SK-N-SH treated with all-trans-retinoic acid at 6 μM for 48 hours (cell line): Measurements from ENCODE around the gene EMC10.

Source experiments
- ARNTL ChIP-seq: fragments of 450-650 bp; formaldehyde crosslinking; IDR thresholded peaks from 2 replicates; pipeline ENCODE4 v1.5.0; 2020; ENCODE audit warnings: low read depth, mild to moderate bottlenecking, moderate library complexity, borderline replicate concordance
- BACH2 ChIP-seq: fragments of 250-450 bp; sonication (Bioruptor Pico); IDR thresholded peaks from 2 replicates; pipeline ENCODE4 v1.9.0; 2021; ENCODE audit warnings: mild to moderate bottlenecking, borderline replicate concordance
- ESRRG ChIP-seq: fragments of 250-450 bp; sonication (Bioruptor Pico); IDR thresholded peaks from 2 replicates; pipeline ENCODE4 v1.6.1; 2021; ENCODE audit warnings: mild to moderate bottlenecking
- GLIS3 ChIP-seq: fragments of 250-450 bp; sonication (Bioruptor Pico); IDR thresholded peaks from 2 replicates; pipeline ENCODE4 v1.5.0; 2020; ENCODE audit warnings: mild to moderate bottlenecking, moderate library complexity
- ISL1 ChIP-seq: fragments of 250-450 bp; sonication (Bioruptor Pico); IDR thresholded peaks from 2 replicates; pipeline ENCODE4 v2.1.2; 2022; ENCODE audit warnings: mild to moderate bottlenecking, moderate library complexity
- RARB ChIP-seq: fragments of 250-450 bp; sonication (Bioruptor Pico); IDR thresholded peaks from 2 replicates; pipeline ENCODE4 v1.8.0; 2021; ENCODE audit warnings: mild to moderate bottlenecking, moderate library complexity
- TCF4 ChIP-seq: fragments of 250-450 bp; sonication (Bioruptor Pico); IDR thresholded peaks from 2 replicates; pipeline ENCODE4 v1.8.0; 2021; ENCODE audit warnings: mild to moderate bottlenecking, moderate library complexity, borderline replicate concordance
- ZC3H10 ChIP-seq: fragments of 250-450 bp; sonication (Bioruptor Pico); IDR thresholded peaks from 2 replicates; pipeline ENCODE4 v1.5.1; 2021; ENCODE audit warnings: mild to moderate bottlenecking, moderate library complexity
- ZNF70 ChIP-seq: fragments of 450-650 bp; formaldehyde crosslinking; IDR thresholded peaks from 2 replicates; pipeline ENCODE4 v1.5.0; 2020; ENCODE audit warnings: mild to moderate bottlenecking, moderate library complexity
- TF ChIP-seq, protein P1 (sequence below): fragments of 250-450 bp; sonication (Bioruptor Pico); IDR thresholded peaks from 2 replicates; pipeline ENCODE4 v1.5.1; 2020; ENCODE audit warnings: low read depth, mild to moderate bottlenecking, moderate library complexity
- TF ChIP-seq, protein P2 (sequence below): fragments of 250-450 bp; sonication (Bioruptor Pico); IDR thresholded peaks from 2 replicates; pipeline ENCODE4 v1.8.0; 2020; ENCODE audit warnings: mild to moderate bottlenecking, moderate library complexity, borderline replicate concordance

DNA sequence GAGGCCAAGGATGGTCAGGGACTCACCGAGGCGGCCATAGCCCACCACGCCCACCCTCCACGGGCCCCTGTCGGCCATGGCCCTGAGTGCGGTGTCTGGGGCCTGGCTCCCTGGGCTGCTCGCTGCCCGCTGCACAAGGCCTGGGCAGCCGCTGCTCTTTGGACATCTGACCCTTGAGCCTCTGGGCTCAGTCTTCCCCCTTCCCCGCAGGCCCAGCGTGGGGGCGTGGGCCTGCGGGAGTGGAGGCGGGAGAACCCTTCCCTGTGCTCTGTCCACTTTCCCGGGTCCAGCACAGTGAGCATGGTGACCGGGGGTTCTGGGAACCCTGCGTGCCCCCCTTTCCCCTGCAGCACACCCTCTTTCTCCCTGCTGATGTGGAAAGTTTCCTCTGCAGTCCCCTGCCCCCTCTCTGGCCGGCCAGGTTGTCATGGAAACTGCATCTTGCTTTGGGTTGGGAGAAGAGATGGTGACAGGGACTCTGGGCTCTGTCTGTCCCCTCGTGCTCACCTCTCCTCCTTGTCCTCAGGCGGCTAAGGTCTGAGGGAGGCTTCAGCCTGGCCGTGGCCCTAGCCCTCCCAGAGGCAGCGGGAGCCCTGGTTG, 37.5 kb downstream of the EMC10 start, which contains the start of gene ASPDH:
- no peak for TF ChIP-seq GLIS3 (CRISPR knock-in tag)
- TF ChIP-seq, protein P1, sequence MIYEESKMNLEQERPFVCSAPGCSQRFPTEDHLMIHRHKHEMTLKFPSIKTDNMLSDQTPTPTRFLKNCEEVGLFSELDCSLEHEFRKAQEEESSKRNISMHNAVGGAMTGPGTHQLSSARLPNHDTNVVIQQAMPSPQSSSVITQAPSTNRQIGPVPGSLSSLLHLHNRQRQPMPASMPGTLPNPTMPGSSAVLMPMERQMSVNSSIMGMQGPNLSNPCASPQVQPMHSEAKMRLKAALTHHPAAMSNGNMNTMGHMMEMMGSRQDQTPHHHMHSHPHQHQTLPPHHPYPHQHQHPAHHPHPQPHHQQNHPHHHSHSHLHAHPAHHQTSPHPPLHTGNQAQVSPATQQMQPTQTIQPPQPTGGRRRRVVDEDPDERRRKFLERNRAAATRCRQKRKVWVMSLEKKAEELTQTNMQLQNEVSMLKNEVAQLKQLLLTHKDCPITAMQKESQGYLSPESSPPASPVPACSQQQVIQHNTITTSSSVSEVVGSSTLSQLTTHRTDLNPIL (CRISPR knock-in tag), result no peak
- TF ChIP-seq ZNF70 (CRISPR knock-in tag), result no peak
- TF ChIP-seq TCF4 (CRISPR knock-in tag), result no peak
- TF ChIP-seq ARNTL (CRISPR knock-in tag), result no peak
- no peak for TF ChIP-seq ESRRG
- no peak for TF ChIP-seq RARB (CRISPR knock-in tag)
- TF ChIP-seq, protein P2, sequence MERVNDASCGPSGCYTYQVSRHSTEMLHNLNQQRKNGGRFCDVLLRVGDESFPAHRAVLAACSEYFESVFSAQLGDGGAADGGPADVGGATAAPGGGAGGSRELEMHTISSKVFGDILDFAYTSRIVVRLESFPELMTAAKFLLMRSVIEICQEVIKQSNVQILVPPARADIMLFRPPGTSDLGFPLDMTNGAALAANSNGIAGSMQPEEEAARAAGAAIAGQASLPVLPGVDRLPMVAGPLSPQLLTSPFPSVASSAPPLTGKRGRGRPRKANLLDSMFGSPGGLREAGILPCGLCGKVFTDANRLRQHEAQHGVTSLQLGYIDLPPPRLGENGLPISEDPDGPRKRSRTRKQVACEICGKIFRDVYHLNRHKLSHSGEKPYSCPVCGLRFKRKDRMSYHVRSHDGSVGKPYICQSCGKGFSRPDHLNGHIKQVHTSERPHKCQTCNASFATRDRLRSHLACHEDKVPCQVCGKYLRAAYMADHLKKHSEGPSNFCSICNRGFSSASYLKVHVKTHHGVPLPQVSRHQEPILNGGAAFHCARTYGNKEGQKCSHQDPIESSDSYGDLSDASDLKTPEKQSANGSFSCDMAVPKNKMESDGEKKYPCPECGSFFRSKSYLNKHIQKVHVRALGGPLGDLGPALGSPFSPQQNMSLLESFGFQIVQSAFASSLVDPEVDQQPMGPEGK (CRISPR knock-in tag), result no peak
- no peak for TF ChIP-seq ISL1 (CRISPR knock-in tag)
- TF ChIP-seq BACH2 (CRISPR knock-in tag), result no peak
- no peak for TF ChIP-seq ZC3H10 (CRISPR knock-in tag)
